ENCODE measurements around the gene KLK7.

DNA sequence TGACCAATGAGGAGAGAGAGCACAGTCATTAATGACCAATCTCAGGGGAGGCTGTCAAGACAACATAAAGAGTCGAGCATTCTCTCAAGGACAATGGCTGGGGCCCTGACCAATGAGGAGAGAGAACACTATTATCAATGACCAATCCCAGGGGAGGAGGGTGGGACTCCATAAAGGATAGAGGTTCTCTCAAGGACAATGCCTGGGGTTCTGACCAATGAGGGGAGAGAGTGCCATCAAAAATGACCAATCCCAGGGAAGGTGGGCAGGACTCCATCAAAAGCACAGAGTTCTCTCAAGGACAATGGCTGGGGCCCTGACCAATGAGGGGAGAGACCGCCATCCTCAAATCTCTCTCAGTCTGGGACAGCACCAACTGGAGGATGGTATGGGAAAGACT is 46.0 kb upstream of the KLK7 start:
- TF ChIP-seq, protein P1, sequence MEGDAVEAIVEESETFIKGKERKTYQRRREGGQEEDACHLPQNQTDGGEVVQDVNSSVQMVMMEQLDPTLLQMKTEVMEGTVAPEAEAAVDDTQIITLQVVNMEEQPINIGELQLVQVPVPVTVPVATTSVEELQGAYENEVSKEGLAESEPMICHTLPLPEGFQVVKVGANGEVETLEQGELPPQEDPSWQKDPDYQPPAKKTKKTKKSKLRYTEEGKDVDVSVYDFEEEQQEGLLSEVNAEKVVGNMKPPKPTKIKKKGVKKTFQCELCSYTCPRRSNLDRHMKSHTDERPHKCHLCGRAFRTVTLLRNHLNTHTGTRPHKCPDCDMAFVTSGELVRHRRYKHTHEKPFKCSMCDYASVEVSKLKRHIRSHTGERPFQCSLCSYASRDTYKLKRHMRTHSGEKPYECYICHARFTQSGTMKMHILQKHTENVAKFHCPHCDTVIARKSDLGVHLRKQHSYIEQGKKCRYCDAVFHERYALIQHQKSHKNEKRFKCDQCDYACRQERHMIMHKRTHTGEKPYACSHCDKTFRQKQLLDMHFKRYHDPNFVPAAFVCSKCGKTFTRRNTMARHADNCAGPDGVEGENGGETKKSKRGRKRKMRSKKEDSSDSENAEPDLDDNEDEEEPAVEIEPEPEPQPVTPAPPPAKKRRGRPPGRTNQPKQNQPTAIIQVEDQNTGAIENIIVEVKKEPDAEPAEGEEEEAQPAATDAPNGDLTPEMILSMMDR (IDR thresholded peaks at IDR 0.05; ENCODE audit: poor library complexity) = no peak
- TF ChIP-seq EZH2 (IDR thresholded peaks at IDR 0.05; ENCODE audit: borderline replicate concordance) (no peak), EZH2phosphoT487 (IDR thresholded peaks at IDR 0.05; ENCODE audit: low read depth, severe bottlenecking, unreplicated experiment) (no peak)

Data from hepatocyte (in vitro differentiated cells).